Activated CD4-positive, alpha-beta T cell treated with anti-CD3 and anti-CD28 coated beads for 48 hours (primary cell): ENCODE data around the gene FAM83G.
"Not testable (repeated sequence)": the region's sequence is repeated elsewhere in the genome, so short reads cannot be mapped to it uniquely, and the experiment has no call there.

ENCODE experiments used
- DNase-seq: peaks from one replicate; pipeline ENCODE4 v3.0.0-alpha.2; 2020

The FAM83G gene

GRCh38 chr17:19004421-19005136, at the start of gene FAM83G:
Gene FAM83G, minus strand, starts transcription at chr17:19004764. Its CDS starts 723 bp downstream, at chr17:19004041.
- peak; percentile 92 for DNase-seq

- DNase-seq, result not testable (repeated sequence)
Observed at GRCh38 chr17:19048826-19049225, 44.3 kb upstream of the FAM83G start.

DNA sequence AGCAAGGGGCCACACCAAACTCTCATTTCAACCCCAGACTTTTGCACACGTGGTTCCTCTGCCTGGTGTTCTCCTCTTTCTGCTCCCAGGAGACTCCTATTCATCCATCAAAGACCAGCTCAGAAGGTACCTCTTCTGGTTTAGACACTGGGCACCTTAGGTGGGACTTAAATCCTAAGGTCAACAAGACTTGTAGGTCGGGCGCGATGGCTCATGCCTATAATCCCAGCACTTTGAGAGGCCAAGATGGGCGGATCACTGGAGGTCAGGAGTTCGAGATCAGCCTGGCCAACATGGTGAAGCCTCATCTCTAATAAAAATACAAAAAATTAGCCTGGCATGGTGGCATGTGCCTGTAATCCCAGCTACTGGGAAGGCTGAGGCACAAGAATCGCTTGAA, 42.9 kb upstream of the FAM83G start:
- not testable (repeated sequence) for DNase-seq

DNA sequence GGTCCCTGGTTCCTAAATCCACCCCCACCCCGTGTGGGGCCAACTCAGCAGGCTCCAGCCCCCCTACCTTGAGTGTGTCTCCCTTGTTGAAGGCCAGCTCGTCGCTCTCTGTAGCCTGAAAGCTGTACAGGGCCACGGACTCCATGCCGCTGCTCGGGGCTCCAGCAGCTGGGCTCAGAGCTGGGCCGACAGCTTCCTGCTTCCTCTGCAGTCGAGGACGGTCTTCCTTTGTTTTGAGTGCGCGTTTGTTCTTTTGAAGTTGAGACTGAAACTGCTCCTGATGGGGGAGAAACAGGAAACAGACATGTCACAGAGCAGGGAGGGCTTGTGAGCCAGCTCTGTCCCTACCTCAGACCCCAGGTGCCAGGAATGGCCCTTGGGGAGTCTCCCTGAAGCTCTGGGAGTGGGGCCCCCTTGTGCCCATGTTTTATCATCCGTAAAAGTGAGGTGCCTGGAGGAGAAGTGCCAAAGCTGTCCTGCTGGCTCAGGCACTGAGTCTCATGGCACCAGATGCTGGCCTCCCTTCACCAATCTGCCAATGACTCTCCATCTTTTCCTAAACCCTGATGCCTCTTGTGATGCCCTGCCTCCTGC, 42.3 kb upstream of the FAM83G start, which contains the start of gene GRAP:
GRAP (minus strand) TSS at position 176 of the 594 bp plus-strand sequence; CDS start at position 145, 31 bp downstream.
- not testable (repeated sequence) for DNase-seq

DNA sequence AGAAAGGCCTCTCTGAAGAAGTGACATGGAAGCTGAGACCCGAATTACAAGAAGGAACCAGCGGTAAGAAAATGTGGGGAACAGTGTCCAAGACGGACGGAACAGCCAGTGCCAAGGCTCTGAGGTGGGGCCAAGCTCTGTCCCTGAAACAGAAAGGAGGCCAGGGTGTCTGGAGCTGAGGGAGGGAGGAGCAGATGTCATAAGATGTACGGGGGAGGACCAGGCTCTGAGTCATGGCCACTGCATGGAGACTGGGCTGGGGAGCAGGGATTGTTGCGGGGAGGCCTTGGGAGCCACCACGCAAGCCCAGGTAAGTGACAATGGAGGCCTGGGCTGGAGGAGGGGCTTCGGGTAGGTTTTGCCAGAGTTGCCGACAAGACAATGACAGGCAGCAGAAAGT, 40.1 kb upstream of the FAM83G start:
- DNase-seq, result not testable (repeated sequence)

DNA sequence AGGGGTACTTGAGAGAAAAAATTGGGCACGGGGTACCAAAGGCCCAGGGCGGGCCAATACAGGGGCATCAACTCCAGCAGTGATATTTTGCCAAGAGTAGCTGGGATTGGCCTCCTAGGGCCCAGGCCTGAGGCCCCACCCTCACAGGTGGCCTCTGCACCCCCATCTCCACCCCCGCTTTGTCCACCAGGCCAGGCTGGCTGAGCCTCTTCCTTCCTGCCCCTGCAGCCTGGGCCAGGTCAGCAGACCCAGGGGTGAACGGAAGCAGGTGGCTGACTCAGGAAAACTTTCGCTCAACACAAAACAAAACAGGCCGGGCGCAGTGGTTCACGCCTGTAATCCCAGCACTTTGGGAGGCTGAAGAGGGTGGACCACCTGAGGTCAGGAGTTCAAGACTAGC, 38.5 kb upstream of the FAM83G start:
- not testable (repeated sequence) for DNase-seq

DNA sequence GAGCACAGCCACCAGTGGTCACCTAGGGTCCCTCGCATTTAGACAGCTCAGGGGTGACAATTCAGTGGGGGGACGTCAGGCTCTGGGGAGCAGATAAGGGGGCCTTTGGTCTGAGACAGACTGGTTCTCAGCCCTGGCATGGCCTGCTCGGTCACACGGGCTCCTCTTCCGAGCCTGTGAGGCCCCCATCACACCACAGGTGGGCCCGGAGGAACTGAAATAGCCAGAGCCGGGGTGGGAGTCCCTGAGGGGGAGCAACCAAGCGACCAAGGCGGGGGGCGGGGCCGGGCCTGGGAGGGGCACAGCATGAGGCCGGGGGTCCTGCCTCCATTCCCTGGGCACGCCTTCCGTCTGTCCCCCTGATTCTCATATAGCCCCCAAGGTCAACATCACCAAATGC, 37.8 kb upstream of the FAM83G start:
- not testable (repeated sequence) for DNase-seq

DNA sequence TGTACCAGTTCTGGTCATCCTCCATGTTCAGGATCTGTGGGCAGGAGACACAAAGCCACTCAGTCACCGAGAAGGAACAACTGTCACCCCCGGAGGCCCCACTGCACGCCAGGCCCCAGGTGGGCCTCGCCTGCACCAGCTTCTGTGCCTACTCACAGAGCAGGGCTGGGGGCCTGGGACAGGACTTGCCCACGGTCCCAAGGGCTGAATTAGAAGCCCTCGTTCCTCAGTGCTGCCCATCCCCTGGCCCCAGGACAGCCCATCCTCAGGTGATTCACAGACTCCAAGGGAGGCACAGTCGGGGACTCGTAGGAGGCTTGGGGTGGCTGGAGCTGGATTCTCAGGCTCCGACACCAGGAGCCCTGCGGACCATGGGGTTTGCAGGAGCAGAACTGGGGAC, 37.3 kb upstream of the FAM83G start:
- not testable (repeated sequence) for DNase-seq

GRCh38 chr17:19040350-19040749, 35.8 kb upstream of the FAM83G start:
- not testable (repeated sequence) for DNase-seq

DNA sequence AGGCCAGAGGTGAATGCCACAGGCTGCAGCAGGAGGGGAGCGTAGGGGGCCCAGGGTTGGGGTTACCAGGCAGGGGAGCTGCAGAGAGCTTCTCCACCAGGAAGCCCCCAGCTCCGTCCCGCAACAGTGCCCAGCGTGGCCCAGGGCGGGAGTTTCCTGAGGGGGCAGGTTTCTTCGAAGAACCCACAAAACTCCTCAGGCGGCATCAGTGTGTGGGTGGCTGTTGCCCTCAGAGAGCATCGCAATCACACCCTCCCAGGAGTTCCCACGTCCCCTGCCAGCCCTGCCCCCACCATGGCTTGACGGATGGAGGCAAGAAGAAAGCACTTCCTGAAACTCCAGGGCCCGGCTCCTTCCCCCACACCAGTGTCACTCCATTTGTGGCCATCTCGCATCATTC, 34.2 kb upstream of the FAM83G start:
- DNase-seq, result not testable (repeated sequence)

DNA sequence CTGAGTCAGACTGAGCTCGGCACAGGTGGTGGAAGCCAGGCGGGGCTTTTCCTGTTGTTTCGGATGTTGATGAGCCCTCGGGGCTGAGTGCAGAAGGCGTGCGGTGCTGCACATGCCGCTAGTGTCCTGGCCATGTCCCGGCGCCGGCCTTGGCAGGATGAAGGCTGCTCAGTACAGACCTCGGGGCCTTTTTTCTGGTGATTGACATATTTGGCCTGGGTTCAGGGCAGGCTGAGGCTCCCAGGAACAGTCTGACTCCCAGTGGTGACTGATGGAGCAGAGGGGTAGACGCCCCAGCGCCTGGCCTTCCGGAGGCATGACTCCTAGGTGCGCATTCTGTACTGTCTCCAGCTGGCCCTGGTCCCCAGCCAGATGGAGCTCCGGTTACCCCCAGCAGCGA, 33.4 kb upstream of the FAM83G start:
- DNase-seq, result not testable (repeated sequence)

DNA sequence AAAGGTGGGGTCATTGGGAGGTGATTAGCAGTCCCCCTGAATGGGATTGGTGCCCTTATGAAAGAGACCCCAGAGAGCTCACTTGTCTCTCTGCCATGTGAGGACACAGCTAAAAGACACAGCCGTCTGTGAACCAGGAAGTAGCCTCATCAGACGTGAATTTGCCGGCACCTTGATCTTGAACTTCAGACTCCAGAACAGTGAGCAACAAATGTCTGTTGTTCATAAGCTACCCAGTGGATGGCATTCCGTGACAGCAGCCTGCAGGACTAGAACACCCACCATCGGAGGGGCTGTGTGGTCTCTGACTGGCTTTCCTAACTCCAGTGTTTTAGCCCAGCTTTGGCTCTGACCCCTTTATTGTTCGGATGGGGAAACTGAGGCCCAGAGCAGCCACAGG, 33.0 kb upstream of the FAM83G start:
- not testable (repeated sequence) for DNase-seq

DNA sequence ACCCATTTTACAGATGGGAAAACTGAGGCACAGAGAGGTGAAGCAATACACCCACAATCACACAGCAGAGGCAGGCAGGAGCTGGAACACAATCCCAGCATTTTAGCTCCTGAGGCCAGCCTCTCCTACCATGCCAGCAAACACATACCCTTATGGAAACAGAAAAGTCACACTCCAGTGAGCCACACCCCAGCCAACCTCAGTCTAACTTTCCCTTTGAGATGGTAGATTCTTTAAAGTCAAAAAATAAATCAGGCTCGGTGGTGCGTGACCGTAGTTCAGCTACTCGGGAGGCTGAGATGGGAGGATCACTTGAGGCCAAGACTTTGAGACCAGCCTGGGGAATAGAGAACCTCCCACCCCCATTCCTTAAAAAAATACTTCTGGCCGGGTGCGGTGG, 31.6 kb upstream of the FAM83G start:
- not testable (repeated sequence) for DNase-seq

- not testable (repeated sequence) for DNase-seq
Observed at GRCh38 chr17:19032377-19032988, 27.9 kb upstream of the FAM83G start.

- DNase-seq, result peak; percentile 63
Observed at GRCh38 chr17:19031729-19032128, 27.2 kb upstream of the FAM83G start.

GRCh38 chr17:19030771-19031449, 26.3 kb upstream of the FAM83G start:
- not testable (repeated sequence) for DNase-seq

- not testable (repeated sequence) for DNase-seq
Observed at GRCh38 chr17:19029740-19030139, 25.2 kb upstream of the FAM83G start.

GRCh38 chr17:19028671-19029070, 24.1 kb upstream of the FAM83G start:
- not testable (repeated sequence) for DNase-seq

DNA sequence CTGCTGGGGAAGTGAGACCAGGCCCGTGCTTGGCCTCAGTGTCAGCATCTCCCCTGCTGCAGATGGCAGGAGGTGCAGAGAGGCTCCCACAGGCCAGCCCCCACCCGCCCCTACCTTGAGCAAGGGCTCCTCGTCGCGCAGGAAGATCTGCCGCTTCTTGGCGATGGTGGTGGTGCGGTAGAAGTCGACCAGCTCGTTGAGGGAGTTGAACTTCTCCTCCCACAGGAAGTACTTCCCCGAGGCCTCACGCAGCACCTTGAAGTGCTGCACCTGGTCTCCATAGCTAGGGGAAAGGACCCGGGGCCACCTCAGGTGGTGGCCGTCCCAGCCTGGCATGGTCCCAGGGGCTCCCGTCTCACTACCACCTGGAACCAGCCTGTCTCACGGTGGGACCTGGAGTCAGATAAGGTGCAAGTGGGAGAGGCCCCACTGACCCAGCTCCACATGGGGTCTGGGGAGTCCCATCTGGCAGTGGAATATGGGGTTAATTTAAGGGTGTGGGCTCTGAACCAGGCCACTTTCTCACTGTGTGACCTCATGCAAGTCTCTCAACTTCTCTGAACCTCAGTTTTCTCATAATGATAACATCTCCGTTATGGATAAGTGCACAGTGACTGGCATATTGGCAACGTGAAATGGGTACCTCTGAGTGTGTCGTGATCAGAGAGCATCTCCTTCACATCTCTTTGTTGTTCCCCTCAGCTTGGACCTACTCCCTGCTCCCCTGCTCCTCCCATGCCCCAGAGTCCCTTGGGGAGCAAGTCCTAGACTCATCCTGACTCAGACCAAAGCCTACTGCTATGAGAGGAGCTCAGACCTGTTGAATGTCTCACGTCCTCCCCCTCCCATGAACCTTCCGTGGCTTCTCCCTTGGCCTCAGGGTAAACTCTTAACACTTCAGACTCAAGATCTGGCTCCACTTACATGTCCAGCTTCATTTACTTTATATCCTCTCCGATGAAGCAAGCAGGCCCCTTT, 19.8 kb upstream of the FAM83G start:
- DNase-seq, result peak; percentile 32

DNA sequence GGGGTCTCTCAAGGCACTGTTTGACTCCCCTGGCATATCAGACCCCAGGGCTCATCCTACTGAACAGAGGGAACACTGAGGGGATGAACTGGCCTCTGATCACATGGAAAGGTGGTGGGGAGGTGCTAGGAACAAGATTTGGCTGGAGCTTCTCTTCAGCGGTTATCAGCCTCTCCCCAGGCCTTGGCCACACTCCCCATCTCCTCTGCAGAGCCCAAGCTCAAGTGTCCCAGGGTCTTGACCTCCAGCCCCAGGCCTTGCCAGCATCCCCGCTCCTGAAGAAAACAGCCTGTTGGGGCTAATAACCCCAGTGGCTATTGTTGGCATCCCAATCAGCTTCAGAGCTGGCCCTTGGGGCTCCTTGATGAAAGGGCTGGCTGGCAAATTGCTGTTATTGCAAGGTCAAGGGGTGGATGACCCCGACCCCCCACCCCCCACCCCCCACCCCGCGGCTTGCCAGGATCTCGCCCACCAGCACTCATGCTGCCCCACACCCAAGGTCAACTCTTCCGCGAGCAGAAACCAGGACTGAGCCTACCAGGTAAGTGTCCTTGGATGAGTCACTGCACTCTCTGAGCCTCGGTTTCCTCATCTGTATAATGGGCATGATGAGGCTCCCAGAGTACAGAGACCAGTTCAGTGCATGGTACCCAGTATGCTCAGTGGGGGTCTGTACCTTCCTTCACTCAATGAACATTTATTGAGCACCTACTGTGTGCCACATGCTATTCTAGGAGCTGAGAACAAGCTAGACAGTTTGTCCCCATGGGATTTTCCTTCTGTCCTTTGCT, 18.8 kb upstream of the FAM83G start:
- no peak for DNase-seq

DNA sequence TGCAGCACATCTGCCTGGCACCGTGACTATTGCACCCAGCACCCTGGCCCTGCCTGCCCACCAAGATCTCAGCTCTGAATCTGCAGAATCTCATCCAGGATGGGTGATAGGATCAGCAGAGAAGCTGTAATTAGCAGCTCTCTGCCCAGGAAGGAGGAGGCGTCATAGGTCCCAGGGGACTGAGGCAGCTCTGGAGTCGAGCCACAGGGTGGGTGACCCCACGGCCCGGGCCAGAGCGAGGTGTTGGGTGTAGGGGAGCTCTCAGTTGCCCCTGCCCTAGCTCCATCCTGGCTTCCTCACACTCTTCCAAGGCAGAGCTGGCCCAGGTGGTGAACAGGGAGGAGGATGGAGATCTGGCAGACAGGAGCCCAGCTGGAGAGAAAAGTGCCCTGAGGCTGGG, 18.2 kb upstream of the FAM83G start:
- DNase-seq, result no peak
